OCI-LY1 (cell line): ENCODE results near the gene PCDHA6.
"Not testable (repeated sequence)": the region's sequence is repeated elsewhere in the genome, so short reads cannot be mapped to it uniquely, and the experiment has no call there.

Experiments used
- H2AFZ ChIP-seq: fragments of 200-600 bp; sonication (generic), shearing (Covaris generic); 2 replicates; pipeline ENCODE4 v1.6.0; 2014; ENCODE audit warnings: antibody characterized with exemption, mild to moderate bottlenecking, low read length
- H3F3A ChIP-seq: fragments of 200-600 bp; sonication (generic), shearing (Covaris generic); 2 replicates; pipeline ENCODE4 v1.6.0; 2014; ENCODE audit warnings: mild to moderate bottlenecking, antibody characterized with exemption, low read length, moderate library complexity; ENCODE audit not compliant: insufficient read depth
- H3K27ac ChIP-seq: fragments of 200-600 bp; sonication (generic); 2 replicates; pipeline ENCODE4 v1.5.1; 2014; ENCODE audit warnings: low read length, mixed run types, mild to moderate bottlenecking, low read depth; ENCODE audit not compliant: poor library complexity, severe bottlenecking
- H3K27me3 ChIP-seq: fragments of 200-600 bp; sonication (generic); 2 replicates; pipeline ENCODE4 v1.6.0; 2014; ENCODE audit warnings: antibody characterized with exemption, mild to moderate bottlenecking, low read length, moderate library complexity; ENCODE audit not compliant: insufficient read depth
- H3K36me3 ChIP-seq: fragments of 200-600 bp; sonication (generic); 2 replicates; pipeline ENCODE4 v1.6.1; 2014; ENCODE audit warnings: mild to moderate bottlenecking, antibody characterized with exemption, low read length, moderate library complexity, mixed read lengths; ENCODE audit not compliant: insufficient read depth
- H3K4me1 ChIP-seq: fragments of 200-600 bp; sonication (generic); 2 replicates; pipeline ENCODE4 v1.5.1; 2014; ENCODE audit warnings: mild to moderate bottlenecking, low read length, moderate library complexity; ENCODE audit not compliant: insufficient read depth, severe bottlenecking
- H3K4me2 ChIP-seq: fragments of 200-600 bp; sonication (generic), shearing (Covaris generic); 2 replicates; pipeline ENCODE4 v1.6.1; 2014; ENCODE audit warnings: low read length
- H3K4me3 ChIP-seq: fragments of 200-600 bp; sonication (generic); 2 replicates; pipeline ENCODE4 v1.5.1; 2014; ENCODE audit warnings: low read length, low read depth, mild to moderate bottlenecking, mixed read lengths; ENCODE audit not compliant: poor library complexity, severe bottlenecking
- H3K79me2 ChIP-seq: fragments of 200-600 bp; shearing (Covaris generic); 2 replicates; pipeline ENCODE4 v1.6.1; 2016; ENCODE audit warnings: mixed run types, low read length, mixed read lengths; ENCODE audit not compliant: insufficient read depth
- H3K9ac ChIP-seq: fragments of 200-600 bp; sonication (generic), shearing (Covaris generic); 2 replicates; pipeline ENCODE4 v1.6.1; 2014; ENCODE audit warnings: mild to moderate bottlenecking, low read length, mixed read lengths
- H3K9me2 ChIP-seq: fragments of 200-600 bp; sonication (generic), shearing (Covaris generic); 2 replicates; pipeline ENCODE4 v1.6.1; 2014; ENCODE audit warnings: low read depth, mild to moderate bottlenecking, low read length, mixed read lengths
- H3K9me3 ChIP-seq: fragments of 200-600 bp; shearing (Covaris generic); 2 replicates; pipeline ENCODE4 v1.6.1; 2014; ENCODE audit warnings: low read length, mixed read lengths
- H4K20me1 ChIP-seq: fragments of 200-600 bp; sonication (generic), shearing (Covaris generic); 2 replicates; pipeline ENCODE4 v1.6.0; 2016; ENCODE audit warnings: mild to moderate bottlenecking, low read length; ENCODE audit not compliant: insufficient read depth
- CTCF ChIP-seq: fragments of 200-600 bp; sonication (generic), shearing (Covaris generic); IDR thresholded peaks from 2 replicates; pipeline ENCODE4 v1.5.1; 2017; ENCODE audit warnings: mild to moderate bottlenecking, antibody characterized with exemption, low read length, moderate library complexity, mixed read lengths
- EZH2 ChIP-seq: fragments of 200-600 bp; sonication (generic), shearing (Covaris generic); IDR thresholded peaks from 2 replicates; pipeline ENCODE4 v1.8.0; 2017; ENCODE audit warnings: borderline replicate concordance, mixed run types, mild to moderate bottlenecking, antibody characterized with exemption, low read length, moderate library complexity, mixed read lengths

Gene PCDHA6

GRCh38 chr5:140806834-140807775, 20.7 kb upstream of the PCDHA6 start, which contains the start of gene PCDHA4:
Gene PCDHA4, plus strand, starts transcription at chr5:140807068.
- Histone ChIP-seq H3K9me3 (no peaks in the 10 kb centered on the region), H3K27ac (no peak within 1 kb of the TSS), H3K36me3 (no peaks in the 10 kb centered on the region), H3K9me2 (no peaks in the 10 kb centered on the region), H3K79me2 (no peaks in the 10 kb centered on the region), H2AFZ (no peak within 1 kb of the TSS), H3F3A (no peaks in the 10 kb centered on the region), H3K4me1 (no peaks in the 10 kb centered on the region), H3K4me2 (no peak within 1 kb of the TSS), H3K4me3 (no peak within 1 kb of the TSS), H3K27me3 (no peaks in the 10 kb centered on the region), H3K9ac (no peak within 1 kb of the TSS), H4K20me1 (no peaks in the 10 kb centered on the region)
- no peak for TF ChIP-seq EZH2
- TF ChIP-seq CTCF = peak; percentile 27; the same call in 1 of the 2 replicates

- H3F3A ChIP-seq, H3K9me2 ChIP-seq, H3K4me3 ChIP-seq, H3K9ac ChIP-seq, H3K4me2 ChIP-seq, H3K9me3 ChIP-seq, H3K27me3 ChIP-seq, H3K27ac ChIP-seq, H2AFZ ChIP-seq, H4K20me1 ChIP-seq, H3K79me2 ChIP-seq, H3K36me3 ChIP-seq, H3K4me1 ChIP-seq: not testable (repeated sequence)
These were observed 19.4 kb upstream of the PCDHA6 start for GRCh38 chr5:140808241-140808888.

GRCh38 chr5:140808889-140809291, 18.9 kb upstream of the PCDHA6 start:
- Histone ChIP-seq H3K4me3 (no peak overlapping the region), H3K9me3 (no peaks in the 10 kb centered on the region)

More at GRCh38 chr5:140808889-140809291, 18.9 kb upstream of the PCDHA6 start:
- Histone ChIP-seq H3K9ac (no peak overlapping the region), H3F3A (no peaks in the 10 kb centered on the region), H3K79me2 (no peaks in the 10 kb centered on the region), H3K36me3 (no peaks in the 10 kb centered on the region), H3K4me2 (no peak overlapping the region), H2AFZ (no peak overlapping the region), H3K4me1 (no peaks in the 10 kb centered on the region), H4K20me1 (no peaks in the 10 kb centered on the region), H3K27ac (no peak overlapping the region), H3K27me3 (no peaks in the 10 kb centered on the region), H3K9me2 (no peaks in the 10 kb centered on the region)
- TF ChIP-seq CTCF (no peak), EZH2 (no peak)
